ENCODE measurements around the gene MAD2L1BP.
"Not testable (repeated sequence)": the region's sequence is repeated elsewhere in the genome, so short reads cannot be mapped to it uniquely, and the experiment has no call there.

The MAD2L1BP gene

DNA sequence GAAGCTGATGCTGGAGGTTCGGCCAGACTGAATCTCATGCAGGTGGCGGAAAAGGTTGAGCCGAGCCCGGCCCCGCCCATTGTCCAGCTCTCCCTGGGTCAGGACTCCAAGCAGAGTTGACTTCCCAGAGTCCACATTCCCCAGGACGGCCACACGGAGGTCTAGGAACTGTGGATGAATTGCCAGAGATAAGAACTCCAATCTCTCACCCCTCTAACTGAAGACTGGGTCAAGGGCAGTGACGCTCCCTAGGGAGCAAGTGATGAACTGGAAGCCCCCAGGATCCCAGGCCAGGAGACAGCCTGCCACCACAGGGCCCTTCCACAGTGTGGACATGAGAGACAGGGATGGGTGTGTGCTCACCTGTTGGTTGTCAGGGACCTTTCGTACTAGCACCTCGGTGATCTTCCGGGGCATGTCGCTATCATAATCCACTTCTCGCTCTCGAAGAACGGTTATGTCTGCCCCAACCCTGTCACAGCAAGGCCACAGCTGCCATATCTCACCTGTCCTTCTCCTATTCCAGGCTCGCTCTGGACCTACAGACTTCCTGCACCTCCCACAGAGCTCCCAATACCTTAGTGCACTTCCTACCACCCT lies 10.1 kb upstream of the MAD2L1BP start:
- DNase-seq, result no peak

DNA sequence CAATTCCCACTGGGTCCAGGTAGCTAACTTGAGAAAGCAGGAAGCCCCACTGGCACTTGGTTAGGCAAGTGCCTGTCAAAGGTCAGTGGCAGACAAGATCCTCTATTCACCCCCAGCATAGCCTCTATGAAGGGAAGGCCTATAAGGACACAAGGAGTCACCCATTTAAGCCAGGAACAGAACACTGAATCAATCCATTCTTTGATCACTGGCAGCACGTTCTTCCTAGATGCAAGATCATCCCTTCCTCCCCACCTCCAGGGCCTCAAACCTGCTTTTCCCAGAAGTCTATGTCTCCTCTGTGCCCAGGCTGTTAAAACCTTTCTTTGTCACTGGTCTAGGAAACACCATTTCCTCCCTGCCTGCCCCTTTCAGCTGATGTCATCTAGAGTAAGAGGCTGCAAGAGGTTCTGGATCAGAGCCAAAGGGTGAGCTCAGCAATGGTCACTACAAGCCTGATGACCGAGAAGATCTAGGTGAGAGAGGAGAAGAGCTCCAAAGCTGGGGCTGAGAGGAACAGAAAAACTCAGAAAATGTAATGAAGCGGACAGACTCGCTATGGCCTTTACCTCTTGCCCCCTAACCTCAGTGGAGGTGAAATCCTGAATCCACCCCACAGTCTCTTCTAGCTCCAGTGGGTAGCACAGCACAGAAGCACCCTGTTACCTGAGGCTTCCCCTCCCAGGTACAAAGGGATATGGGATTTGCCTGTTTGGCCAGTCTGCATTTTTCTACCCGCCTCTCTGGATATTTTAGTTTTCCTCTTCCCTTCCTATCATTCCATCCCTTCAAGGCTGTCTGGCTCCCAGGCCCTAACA lies 8.4 kb upstream of the MAD2L1BP start:
- DNase-seq, result peak in 15 of 56 donors; percentile 4 to 71 (median 20)

DNA sequence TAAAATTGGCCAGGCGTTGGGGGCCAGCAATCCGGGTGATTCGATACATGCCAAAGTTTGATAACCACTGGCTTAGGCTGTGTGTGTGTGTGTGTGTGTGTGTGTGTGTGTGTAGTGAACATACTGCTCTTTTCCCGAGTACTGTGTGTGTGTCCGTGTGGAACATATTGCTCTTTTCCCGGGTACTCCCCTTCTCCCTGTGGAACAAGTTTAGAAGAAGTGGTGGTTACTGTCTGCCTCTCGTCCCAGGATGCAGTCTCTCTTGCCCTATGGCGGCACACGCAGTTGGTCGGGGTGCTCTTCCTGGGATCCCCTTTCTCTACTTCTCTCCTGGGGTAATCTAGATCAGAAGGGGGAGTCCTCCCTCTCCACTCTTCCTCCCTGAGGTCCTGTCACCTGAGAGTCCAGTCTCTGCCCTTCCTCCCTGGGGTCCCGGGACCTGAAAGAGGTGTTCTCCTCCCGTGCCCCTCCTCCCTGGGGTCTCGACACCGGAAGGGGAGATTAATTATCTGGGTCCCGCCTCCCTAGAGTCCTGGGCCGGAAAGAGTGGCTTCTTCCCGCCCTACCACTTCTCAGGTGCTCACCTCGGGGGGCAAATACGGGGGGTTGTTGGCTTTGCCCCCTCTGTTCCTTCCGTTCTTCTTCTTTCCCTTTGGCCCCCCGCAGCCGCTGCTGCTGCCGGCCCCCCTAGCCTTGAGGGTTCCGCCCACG lies 7.1 kb upstream of the MAD2L1BP start:
- peak in 17 of 56 donors; percentile 32 to 63 (median 47) for DNase-seq

DNA sequence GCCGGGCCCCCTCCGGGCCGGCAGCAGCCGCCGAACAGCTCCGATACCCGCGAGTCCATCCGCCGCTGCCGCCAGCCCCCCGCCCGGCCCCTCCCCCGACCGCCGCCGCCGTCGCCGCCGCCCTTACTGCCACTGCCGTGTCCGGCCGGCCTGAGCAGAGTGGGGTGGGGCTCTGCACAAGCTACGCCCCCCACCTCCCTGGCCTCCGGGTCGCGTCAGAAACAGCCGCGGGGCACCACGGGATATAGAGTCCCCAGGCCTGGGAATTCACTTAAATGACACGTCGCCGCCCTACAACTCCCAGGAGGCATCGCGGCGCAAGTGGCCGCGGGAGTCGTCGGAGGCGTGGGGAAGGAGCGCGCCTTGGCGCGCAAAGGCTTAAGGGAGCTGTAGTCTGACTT lies 6.5 kb upstream of the MAD2L1BP start, which contains the start of gene GTPBP2:
Gene GTPBP2, minus strand, starts transcription at position 161 of the 401 bp plus-strand sequence. Its CDS starts 102 bp downstream, at position 59.
- peak; percentile 68 to 100 (median 99) for DNase-seq

DNA sequence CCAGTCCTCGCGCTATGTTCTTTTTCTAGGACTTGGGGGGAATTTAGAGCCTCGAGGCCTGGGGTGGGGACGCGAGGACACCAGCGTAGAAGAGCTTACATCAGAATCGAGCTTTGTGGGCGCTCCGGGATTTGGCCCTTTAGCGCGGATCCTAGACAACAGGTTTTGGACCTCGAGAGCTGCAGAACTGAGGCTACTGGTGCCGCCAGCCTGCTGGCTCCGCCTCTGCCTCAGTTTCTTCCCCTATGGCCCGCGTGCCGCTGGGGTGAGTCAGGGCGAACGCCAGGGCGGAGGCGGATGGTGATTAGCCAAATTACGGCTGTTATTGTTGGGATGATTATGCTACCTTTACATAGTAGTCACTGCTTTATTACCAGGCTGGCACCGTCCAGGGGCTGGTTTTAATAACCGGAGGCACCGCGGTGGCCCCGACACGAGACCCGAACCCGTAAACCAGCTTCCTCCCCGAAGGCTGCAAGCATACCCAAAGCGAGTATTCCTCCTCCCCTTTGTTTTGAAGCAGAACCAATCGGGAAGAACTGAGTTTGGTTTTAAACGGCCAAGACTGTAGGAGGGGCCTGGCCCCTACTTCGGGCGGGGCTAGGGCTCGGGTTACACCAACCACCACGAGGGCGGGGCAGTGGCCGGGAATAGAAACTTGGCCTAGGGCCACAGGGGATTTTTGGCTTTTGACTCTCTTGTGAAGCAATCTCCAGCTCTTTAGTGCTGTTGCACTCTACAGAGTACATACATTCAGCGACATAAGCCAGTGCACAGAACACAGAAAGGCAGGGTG lies 5.9 kb upstream of the MAD2L1BP start:
- DNase-seq, result peak; percentile 26 to 89 (median 76)

DNA sequence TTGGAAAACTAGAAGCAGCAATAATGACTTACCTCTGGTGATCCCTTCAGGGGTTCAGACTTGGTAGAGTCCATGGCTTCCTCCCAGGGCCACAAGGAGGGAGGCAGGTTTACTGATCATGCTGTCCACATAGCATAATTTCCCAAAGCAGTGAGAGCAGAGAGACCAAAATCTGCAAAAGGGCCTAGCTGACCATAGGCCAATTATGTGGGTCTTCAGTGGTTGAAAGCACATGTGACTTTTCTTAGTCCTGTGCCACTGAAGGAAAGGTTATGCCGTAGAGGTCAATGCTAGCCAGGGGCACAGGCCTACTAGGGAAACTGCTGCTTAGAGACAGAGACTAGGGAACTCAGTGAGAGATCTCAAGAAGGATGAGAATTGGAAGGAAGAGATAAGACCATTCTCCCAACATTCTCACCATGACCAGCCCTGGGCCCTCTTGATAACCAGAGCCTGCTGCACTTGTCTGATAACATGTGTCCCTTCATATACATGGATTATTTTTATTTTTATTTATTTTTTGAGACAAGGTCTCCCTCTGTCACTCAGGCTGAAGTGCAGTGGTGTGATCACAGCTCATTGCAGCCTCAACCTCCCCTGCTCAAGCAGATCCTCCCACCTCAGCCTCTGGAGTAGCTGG lies 4.5 kb upstream of the MAD2L1BP start:
- DNase-seq, result no peak

DNA sequence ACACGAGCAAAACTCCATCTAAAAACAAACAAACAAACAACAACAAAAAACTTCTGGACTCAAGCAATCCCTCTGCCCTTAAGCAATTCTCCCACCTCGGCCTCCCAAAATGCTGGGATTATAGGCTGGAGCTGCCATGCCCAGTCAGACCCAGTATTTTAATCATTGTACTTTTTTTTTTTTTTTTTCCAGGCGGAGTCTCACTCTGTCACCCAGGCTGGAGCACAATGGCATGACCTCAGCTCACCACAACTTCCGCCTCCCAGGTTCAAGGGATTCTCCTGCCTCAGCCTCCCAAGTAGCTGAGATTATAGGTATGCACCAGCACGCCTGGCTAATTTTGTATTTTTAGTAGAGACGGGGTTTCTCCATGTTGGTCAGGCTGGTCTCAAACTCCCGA lies 2.6 kb upstream of the MAD2L1BP start:
- DNase-seq, result not testable (repeated sequence)

DNA sequence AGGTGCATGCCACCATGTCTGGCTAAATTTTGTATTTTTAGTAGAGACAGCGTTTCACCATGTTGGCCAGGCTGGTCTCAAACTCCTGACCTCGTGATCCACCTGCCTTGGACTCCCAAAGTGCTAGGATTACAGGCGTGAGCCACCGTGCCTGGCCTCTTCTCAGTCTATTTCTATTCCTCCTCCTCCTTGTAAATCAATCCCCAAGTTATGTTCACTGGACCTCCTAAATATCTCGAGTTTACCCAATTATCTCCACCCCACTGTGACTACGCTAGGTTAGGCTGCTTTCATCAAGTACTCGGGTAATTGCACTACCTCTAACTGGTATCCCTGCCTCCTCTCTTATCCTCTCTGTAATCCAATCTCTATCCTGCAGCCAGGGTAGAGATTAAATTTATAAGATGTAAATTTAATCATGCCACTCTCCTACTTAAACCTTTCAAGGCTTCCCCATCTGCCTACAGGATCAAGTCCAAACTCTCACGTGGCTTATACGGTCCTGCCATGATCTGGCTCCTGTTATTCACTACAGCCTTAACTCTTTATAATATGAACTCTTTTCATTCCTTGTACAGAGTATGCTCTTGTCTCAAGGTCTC lies 837 bp upstream of the MAD2L1BP start:
- DNase-seq, result no peak

DNA sequence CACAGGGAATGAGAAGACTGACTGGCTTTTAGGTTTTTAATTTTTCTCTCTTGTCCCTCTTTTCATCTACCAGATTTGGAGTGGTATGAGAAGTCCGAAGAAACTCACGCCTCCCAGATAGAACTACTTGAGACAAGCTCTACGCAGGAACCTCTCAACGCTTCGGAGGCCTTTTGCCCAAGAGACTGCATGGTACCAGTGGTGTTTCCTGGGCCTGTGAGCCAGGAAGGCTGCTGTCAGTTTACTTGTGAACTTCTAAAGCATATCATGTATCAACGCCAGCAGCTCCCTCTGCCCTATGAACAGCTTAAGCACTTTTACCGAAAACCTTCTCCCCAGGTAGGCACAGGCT lies 644 bp downstream of the MAD2L1BP start:
- DNase-seq, result peak in 2 of 56 donors; percentile 29 to 45

DNA sequence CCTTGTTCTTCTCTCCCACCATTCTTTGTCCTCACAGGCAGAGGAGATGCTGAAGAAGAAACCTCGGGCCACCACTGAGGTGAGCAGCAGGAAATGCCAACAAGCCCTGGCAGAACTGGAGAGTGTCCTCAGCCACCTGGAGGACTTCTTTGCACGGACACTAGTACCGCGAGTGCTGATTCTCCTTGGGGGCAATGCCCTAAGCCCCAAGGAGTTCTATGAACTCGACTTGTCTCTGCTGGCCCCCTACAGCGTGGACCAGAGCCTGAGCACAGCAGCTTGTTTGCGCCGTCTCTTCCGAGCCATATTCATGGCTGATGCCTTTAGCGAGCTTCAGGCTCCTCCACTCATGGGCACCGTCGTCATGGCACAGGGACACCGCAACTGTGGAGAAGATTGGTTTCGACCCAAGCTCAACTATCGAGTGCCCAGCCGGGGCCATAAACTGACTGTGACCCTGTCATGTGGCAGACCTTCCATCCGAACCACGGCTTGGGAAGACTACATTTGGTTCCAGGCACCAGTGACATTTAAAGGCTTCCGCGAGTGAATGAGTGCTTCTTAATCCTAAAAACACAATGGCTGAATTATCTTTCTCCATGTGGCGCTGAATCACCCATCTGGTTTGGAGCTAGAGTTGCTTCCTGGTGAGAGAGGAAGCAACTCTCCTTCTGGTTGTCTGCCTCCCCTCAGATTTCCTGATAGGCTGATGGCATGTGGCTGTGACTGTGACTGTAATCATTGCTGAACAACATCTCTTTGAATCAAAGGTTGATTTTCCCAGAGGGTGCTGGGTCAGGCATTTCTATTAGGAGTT lies 4.6 kb downstream of the MAD2L1BP start:
- no peak for DNase-seq

DNA sequence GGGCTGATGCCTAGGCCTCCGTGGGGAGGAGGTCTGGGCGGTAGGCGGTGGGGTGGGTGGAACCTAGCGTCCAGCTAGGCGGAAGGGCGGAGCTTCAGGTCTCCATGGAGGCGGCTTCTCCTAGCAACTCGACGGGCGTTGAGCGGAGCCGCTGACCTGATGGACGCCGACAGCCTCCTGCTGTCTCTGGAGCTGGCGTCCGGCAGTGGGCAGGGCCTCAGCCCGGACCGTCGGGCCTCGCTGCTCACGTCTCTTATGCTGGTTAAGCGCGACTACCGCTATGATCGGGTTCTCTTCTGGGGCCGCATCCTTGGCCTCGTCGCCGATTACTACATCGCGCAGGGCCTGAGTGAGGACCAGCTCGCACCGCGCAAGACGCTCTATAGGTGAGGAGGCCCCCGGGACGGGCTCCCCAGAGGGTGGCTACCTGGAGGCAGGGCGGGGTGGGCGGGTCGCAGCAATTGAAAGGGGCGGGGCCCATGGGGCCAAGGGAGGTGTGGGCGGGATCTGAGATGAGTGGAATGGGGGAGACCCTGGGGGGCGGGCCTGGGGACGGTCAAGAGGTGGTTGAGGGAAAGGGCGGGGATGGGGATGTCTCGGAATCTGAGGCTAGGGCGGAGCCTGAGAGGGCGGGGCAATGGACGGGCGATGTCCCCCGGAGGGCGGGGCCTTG lies 9.4 kb downstream of the MAD2L1BP start, which contains the start of gene RSPH9:
Gene RSPH9, plus strand, starts transcription at position 97 of the 673 bp plus-strand sequence. Its CDS starts 63 bp downstream, at position 160.
- peak in 10 of 56 donors; percentile 7 to 34 (median 22) for DNase-seq

DNA sequence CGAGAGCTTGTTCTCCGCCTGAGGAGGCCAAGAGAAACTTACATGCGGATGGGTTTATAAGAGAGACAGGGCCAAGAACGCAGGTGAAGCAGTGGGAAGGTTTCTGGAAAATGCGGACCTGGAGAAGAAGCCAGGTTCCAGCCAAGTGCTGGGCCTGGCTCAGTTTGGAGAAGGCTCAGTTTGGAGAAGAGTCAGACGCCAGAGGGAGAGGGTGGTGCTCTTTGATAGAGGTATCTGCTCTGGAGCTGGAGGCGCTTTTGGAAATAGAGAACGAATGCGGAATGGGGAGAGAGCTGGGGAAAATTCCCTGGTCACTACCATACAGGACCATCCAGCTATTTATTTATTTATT lies 9.9 kb downstream of the MAD2L1BP start:
- no peak for DNase-seq

DNA sequence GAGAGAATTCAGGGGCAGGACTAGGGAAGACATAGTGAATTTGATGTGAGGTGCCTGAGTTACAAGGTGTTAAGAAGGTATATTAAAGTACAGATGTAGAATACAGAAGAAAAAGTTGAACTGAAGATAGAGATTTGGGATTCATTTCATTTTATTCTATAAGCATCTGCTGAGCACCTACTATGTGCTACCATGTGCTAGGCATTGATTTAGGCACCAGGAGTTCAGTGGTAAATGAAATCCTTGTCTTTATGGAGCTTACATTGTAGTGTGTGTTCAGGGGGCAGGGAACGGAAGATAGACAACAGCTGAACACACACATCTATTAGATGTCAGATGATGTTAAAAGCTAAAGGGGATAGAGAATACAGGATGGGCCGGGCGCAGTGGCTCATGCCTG lies 12.0 kb downstream of the MAD2L1BP start:
- DNase-seq, result no peak

DNA sequence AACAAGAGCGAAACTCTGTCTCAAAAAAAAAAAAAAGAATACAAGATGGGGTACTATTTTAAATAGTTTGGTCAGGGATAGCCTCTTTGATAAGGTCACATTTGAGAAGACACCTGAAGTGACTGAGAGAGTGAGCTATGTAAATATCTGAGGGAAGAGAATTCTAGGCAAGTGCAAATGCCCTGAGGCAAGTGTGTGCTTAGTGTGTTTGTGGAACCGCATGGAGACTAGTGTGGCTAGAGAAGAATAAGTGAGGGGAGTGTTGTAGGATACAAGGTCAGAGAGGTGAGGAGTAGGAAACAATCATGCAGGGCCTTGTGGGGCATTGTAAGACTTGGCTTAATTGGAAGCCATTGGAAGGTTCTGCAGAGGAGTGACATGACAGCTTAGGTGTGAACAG lies 12.6 kb downstream of the MAD2L1BP start:
- no peak for DNase-seq

DNA sequence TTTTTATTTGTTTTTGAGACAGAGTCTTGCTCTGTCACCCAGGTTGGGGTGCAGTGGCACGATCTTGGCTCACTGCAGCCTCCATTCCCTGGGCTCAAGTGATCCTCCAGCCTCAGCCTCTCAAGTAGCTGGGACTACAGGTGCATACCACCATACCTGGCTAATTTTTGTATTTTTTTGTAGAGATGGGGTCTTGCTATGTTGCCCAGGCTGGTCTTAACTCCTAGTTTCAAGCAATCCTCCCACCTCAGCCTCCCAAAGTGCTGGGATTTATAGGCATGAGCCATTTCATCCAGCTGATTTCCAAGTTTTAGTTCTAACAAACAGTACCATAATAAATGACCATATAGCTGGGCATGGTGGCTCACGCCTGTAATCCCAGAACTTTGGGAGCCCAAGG lies 17.2 kb downstream of the MAD2L1BP start:
- not testable (repeated sequence) for DNase-seq

DNA sequence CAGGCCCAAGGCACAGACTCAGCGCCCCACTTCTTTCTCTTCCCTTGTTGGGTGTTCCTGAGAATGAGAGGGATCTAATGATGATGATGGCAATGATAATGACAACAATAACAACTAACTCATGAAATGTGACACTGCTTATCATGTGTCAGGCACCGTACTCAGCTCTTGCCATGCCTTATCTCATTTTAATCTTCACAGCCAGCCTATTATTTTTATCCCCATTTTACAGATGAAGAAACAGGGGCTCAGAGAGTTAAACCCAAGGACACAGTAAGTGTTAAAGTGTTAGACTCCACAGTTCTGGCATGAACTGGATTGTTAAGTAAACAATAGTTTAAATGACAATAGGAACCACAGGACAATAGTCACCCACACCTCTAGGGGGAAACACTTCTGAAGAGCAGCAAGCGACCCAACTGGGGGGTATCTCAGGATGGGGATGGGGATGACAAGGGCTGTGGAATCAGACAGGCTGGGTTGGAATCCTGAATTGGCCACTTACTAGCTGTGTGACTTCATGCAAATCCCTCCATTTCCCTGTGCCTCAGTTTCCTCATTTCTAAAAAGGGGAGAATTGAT lies 21.7 kb downstream of the MAD2L1BP start:
- no peak for DNase-seq

DNA sequence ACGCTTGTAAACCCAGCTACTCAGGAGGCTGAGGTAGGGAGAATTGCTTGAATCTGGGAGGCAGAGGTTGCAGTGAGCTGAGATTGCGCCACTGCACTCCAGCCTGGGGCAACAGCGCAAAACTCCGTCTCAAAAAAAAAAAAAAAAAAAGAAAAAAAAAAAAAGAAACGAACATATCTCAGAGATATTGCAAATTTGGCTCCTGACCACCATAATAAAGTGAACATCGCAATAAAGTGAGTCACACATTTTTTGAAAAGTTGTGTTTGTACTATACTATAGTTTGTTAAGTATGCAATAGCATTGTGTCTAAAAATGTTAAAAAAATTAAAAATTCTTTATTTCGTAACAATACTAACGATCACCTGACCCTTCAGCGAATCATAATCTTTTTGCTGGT lies 22.5 kb downstream of the MAD2L1BP start:
- DNase-seq, result no peak

DNA sequence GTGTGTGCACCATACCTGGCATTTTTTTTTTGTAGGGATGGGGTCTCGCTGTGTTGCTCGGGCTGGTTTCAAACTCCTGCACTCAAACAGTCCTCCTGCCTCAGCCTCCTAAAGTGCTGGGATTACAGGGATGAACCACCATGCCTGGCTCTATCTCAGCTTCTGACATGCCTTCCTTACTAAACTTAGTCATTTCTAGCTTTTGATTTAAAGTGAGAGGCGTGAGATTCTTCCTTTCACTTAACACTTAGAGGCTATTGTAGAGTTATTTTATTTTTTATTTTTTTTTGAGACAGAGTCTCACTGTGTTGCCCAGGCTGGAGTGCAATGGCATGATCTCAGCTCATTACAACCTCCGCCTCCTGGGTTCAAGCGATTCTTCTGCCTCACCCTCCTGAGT lies 27.3 kb downstream of the MAD2L1BP start:
- not testable (repeated sequence) for DNase-seq

DNA sequence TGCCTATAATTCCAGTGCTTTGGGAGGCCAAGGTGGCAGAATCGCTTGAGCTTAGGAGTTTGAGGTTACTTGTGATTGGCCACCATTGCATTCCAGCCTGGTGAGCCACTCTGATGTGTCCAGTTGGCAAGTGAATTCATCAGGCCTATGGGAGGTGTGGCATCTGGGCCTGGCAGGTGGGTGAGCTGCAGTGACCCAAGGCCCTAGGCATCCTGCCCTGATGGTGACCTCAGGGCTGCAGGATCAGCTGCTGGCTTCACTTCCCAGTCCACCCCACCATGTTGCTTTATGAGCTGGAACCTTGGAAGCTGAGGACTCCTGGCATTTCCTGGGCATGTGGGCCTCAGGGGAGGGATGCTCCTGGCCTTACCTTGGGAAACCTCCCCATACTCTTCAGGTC lies 29.7 kb downstream of the MAD2L1BP start:
- DNase-seq, result no peak
